Natural killer cell (primary cell): ENCODE data around the gene CDCA7L. TPM values are rescaled to one million over a fixed set of nuclear protein-coding genes. Genes with fewer than 3 reads are reported as not detected.
A peak's percentile ranks its signal among the peaks of the same experiment; 100 is the strongest.

Experiments
- ATAC-seq, 3 donors: fragments of 150-1000 bp in 2 of 3; fragments of 200-7000 bp in 1 of 3; cut with Tn5 transposase; 1 replicate in 1 of 3; 2 replicates in 2 of 3; pipeline ENCODE4 v1.10.0; 2021; ENCODE audit warnings: mild to moderate bottlenecking in 2 of 3, moderate library complexity in 2 of 3
- DNase-seq, 2 donors: peaks; one replicate each; pipeline versions ENCODE4 v3.0.0 to v3.0.0-alpha.2; 2013 to 2021; ENCODE audit warnings: mixed read lengths in 1 of 2
- H3K27ac ChIP-seq: one replicate; pipeline ENCODE4 v1.5.1; 2013; ENCODE audit warnings: mild to moderate bottlenecking, low read length
- H3K27me3 ChIP-seq: one replicate; pipeline ENCODE4 v1.6.1; 2013; ENCODE audit warnings: low read length; ENCODE audit not compliant: control insufficient read depth, insufficient read depth
- H3K36me3 ChIP-seq: one replicate; pipeline ENCODE4 v1.6.1; 2013; ENCODE audit warnings: low read length; ENCODE audit not compliant: control insufficient read depth, insufficient read depth
- H3K4me1 ChIP-seq: one replicate; pipeline ENCODE4 v1.6.1; 2013; ENCODE audit warnings: low read length; ENCODE audit not compliant: control insufficient read depth, insufficient read depth
- H3K4me3 ChIP-seq: one replicate; pipeline ENCODE4 v1.5.1; 2013; ENCODE audit warnings: low read length
- H3K9me3 ChIP-seq: one replicate; pipeline ENCODE4 v1.6.1; 2013; ENCODE audit warnings: low read length; ENCODE audit not compliant: control insufficient read depth, insufficient read depth
- H3K27ac Mint-ChIP-seq, 2 donors: one replicate each; pipeline ENCODE4 v1.8.0; 2022; ENCODE audit warnings: mild to moderate bottlenecking in 2 of 2, mixed read lengths in 2 of 2, moderate library complexity in 1 of 2
- H3K27me3 Mint-ChIP-seq, 2 donors: one replicate each; pipeline ENCODE4 v1.8.0; 2022; ENCODE audit warnings: low read depth in 2 of 2, mixed read lengths in 2 of 2
- H3K36me3 Mint-ChIP-seq: one replicate; pipeline ENCODE4 v1.8.0; 2022; ENCODE audit warnings: mixed read lengths
- H3K4me1 Mint-ChIP-seq, 2 donors: one replicate each; pipeline ENCODE4 v1.8.0; 2022; ENCODE audit warnings: mixed read lengths in 2 of 2
- H3K4me3 Mint-ChIP-seq: one replicate; pipeline ENCODE4 v1.8.0; 2022; ENCODE audit warnings: mild to moderate bottlenecking, moderate library complexity, mixed read lengths
- H3K9me3 Mint-ChIP-seq, 2 donors: one replicate each; pipeline ENCODE4 v1.8.0; 2022; ENCODE audit warnings: mixed read lengths in 2 of 2
- WGBS: methylation state at CpG from one replicate; pipeline ENCODE4 v1.1.7; 2013; ENCODE audit warnings: missing lambda C conversion rate; ENCODE audit not compliant: insufficient coverage; 5-methylcytosine and 5-hydroxymethylcytosine counted together
- intact Hi-C: fragments of 100-400 bp; cut with micrococcal nuclease; formaldehyde crosslinking; loops from one replicate; pipeline ENCODE4 v1.14.2; 2022
- total RNA-seq, 4 donors: library from RNA; stranded (reverse); fragments of 120-200 nt in 1 of 4; gene quantifications; one replicate each; pipeline versions ENCODE4 v1.2.3 to v1.2.4, GENCODE V29; 2013 to 2022
- TF ChIP-seq, protein P1 (sequence below): fragments of 200-600 bp; IDR thresholded peaks from one replicate; pipeline ENCODE4 v1.8.0; 2022; ENCODE audit warnings: antibody characterized with exemption

The CDCA7L gene
- total RNA-seq, 3 donors from 2014 or later (not counting 1 experiment from before 2014, with no cell fraction given): 3.1 to 5.0 (median 4.5) TPM

DNA sequence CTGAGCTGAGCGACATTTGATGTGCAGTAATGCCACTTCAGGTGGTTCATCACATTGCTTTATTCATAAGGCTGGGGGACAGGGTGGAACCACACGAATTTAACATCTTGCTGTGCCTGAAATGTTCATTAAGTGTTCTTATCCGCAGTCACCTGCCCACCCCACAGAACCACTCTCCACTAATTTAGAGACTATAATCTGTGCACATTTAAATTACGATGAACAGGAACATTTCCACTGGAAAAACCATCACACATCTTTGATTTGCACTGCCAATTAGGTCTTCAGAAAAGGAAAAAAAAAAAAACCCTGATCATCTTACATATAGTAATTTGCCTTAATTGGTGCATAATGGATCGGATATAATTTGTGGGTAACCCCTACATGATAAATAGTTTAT lies 2.3 kb downstream of the CDCA7L start:
- Mint-ChIP-seq H3K4me3 (no peak overlapping the region), H3K36me3 (no peaks in the 10 kb centered on the region), H3K9me3 (no peaks in the 10 kb centered on the region), H3K4me1 (peaks cover 3 to 4% of the 10 kb centered on the region in 2 donors), H3K27me3 (peaks cover 6 to 10% of the 10 kb centered on the region in 2 donors), H3K27ac (no peak overlapping the region)
- H3K27ac ChIP-seq: no peak overlapping the region
- no peak for DNase-seq
- H3K9me3 ChIP-seq: no peaks in the 10 kb centered on the region
- no peak overlapping the region for H3K4me3 ChIP-seq
- intact Hi-C loops: no loop called here
- 82% methylated on average over 4 of the region's 5 CpGs for WGBS
- no peaks in the 10 kb centered on the region for H3K36me3 ChIP-seq
- H3K4me1 ChIP-seq: peaks cover 7% of the 10 kb centered on the region
- no peak for ATAC-seq
- H3K27me3 ChIP-seq: no peaks in the 10 kb centered on the region
- TF ChIP-seq, protein P1, sequence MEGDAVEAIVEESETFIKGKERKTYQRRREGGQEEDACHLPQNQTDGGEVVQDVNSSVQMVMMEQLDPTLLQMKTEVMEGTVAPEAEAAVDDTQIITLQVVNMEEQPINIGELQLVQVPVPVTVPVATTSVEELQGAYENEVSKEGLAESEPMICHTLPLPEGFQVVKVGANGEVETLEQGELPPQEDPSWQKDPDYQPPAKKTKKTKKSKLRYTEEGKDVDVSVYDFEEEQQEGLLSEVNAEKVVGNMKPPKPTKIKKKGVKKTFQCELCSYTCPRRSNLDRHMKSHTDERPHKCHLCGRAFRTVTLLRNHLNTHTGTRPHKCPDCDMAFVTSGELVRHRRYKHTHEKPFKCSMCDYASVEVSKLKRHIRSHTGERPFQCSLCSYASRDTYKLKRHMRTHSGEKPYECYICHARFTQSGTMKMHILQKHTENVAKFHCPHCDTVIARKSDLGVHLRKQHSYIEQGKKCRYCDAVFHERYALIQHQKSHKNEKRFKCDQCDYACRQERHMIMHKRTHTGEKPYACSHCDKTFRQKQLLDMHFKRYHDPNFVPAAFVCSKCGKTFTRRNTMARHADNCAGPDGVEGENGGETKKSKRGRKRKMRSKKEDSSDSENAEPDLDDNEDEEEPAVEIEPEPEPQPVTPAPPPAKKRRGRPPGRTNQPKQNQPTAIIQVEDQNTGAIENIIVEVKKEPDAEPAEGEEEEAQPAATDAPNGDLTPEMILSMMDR: no peak

DNA sequence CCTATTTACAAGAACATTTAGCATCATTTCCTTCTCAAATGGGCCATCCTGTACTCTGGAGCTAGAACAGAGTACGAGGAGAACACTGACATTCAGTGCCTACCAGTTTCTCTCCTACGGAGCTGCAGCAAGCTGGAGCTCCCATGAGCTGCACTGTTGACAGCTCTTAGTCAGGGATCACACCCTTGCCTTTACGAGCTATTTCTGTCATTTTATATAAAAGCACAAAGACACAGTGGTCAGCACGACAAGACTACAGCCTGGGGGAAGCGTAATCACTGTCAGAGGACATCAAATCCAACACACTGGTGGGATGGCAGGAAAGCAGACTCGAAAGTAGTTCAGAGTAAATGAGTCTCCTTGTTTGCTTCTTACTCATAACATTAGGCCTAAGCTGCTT lies 2.7 kb downstream of the CDCA7L start:
- TF ChIP-seq, protein P1: no peak
- ATAC-seq (no peak), DNase-seq (no peak)
- intact Hi-C loops: no loop called here
- Histone ChIP-seq H3K4me1 (peaks cover 7% of the 10 kb centered on the region), H3K36me3 (no peaks in the 10 kb centered on the region), H3K27ac (no peak overlapping the region), H3K4me3 (no peak overlapping the region), H3K9me3 (no peaks in the 10 kb centered on the region), H3K27me3 (no peaks in the 10 kb centered on the region)
- H3K27ac Mint-ChIP-seq: no peak overlapping the region
- H3K4me3 Mint-ChIP-seq: no peak overlapping the region
- WGBS: 89% methylated on average over 6 of the region's 6 CpGs
- peaks cover 6 to 8% of the 10 kb centered on the region in 2 donors for H3K27me3 Mint-ChIP-seq
- no peaks in the 10 kb centered on the region for H3K36me3 Mint-ChIP-seq
- peaks cover 3 to 4% of the 10 kb centered on the region in 2 donors for H3K4me1 Mint-ChIP-seq
- H3K9me3 Mint-ChIP-seq: no peaks in the 10 kb centered on the region

DNA sequence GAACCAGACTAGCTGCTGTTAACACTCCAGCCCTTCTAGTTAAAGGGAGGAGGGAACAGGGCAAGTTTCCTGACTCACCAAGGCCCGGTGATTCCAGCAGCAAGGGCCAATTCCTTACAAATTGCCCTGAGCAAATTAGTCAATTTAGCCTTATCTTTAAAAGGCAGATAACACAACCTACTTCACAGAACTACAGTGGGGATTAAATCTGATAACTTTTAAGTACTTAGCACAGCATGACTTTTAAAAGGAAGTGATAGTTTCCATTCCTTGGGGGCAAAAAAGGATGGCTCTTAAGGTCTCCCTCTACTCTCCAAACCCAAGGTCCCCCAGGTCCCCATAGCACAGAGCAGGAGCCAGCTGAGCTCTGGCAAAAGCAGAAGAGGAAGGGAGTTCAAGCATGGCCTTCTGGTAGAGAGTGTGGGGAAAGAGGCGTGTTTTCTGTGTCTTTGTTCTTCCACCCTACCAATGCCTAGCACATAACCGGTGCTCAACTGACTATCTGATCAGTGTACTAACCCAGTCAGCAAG lies 4.0 kb downstream of the CDCA7L start:
- Mint-ChIP-seq H3K4me1 (peaks cover 3 to 4% of the 10 kb centered on the region in 2 donors), H3K4me3 (no peak overlapping the region), H3K27ac (no peak overlapping the region), H3K27me3 (peaks cover 0 to 3% of the 10 kb centered on the region in 2 donors), H3K36me3 (no peaks in the 10 kb centered on the region), H3K9me3 (no peaks in the 10 kb centered on the region)
- Histone ChIP-seq H3K4me1 (peaks cover 7% of the 10 kb centered on the region), H3K27me3 (no peaks in the 10 kb centered on the region), H3K27ac (no peak overlapping the region), H3K9me3 (no peaks in the 10 kb centered on the region), H3K4me3 (no peak overlapping the region), H3K36me3 (no peaks in the 10 kb centered on the region)
- intact Hi-C loops: no loop called here
- ATAC-seq (peak in 1 of 3 donors; percentile 44), DNase-seq (no peak)
- 24% methylated on average over 2 of the region's 3 CpGs for WGBS
- TF ChIP-seq, protein P1: no peak

DNA sequence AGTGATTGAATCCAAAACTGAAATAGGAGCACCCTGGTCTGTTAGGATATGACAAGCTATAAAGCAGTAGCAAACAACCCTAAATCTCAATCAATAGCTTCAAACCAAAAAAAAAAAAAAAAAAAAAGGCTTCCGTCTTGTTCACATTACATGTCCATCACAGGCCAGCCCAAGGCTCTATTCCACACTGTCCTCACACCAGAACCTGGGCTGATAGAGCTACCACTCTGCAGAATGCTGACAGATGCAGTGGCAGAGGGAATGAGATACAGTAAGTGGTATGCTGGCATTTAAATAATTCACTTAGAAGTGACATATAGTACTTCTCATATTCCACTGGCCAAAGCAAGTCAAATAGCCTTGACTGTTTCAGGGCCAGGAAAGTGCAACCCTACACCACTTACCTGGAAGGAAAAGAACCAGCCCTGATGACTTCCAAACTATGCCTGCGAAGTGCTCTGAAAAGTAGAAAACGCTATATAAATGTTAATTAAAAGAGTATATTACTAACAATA lies 5.8 kb downstream of the CDCA7L start:
- Mint-ChIP-seq H3K9me3 (no peaks in the 10 kb centered on the region), H3K4me3 (no peak overlapping the region), H3K27ac (no peak overlapping the region), H3K27me3 (peaks cover 0 to 3% of the 10 kb centered on the region in 2 donors), H3K4me1 (peaks cover 3 to 4% of the 10 kb centered on the region in 2 donors), H3K36me3 (no peaks in the 10 kb centered on the region)
- ATAC-seq: no peak
- Histone ChIP-seq H3K9me3 (no peaks in the 10 kb centered on the region), H3K27me3 (no peaks in the 10 kb centered on the region), H3K4me3 (no peak overlapping the region), H3K27ac (peak overlapping the region; percentile 45), H3K36me3 (no peaks in the 10 kb centered on the region), H3K4me1 (peaks cover 5% of the 10 kb centered on the region)
- TF ChIP-seq, protein P1: no peak
- no CpG with 5 or more reads among the region's 3 CpGs for WGBS
- DNase-seq: no peak
- intact Hi-C loops: no loop called here
